Measurements from ENCODE around the gene PLCB4.

Gene PLCB4

DNA sequence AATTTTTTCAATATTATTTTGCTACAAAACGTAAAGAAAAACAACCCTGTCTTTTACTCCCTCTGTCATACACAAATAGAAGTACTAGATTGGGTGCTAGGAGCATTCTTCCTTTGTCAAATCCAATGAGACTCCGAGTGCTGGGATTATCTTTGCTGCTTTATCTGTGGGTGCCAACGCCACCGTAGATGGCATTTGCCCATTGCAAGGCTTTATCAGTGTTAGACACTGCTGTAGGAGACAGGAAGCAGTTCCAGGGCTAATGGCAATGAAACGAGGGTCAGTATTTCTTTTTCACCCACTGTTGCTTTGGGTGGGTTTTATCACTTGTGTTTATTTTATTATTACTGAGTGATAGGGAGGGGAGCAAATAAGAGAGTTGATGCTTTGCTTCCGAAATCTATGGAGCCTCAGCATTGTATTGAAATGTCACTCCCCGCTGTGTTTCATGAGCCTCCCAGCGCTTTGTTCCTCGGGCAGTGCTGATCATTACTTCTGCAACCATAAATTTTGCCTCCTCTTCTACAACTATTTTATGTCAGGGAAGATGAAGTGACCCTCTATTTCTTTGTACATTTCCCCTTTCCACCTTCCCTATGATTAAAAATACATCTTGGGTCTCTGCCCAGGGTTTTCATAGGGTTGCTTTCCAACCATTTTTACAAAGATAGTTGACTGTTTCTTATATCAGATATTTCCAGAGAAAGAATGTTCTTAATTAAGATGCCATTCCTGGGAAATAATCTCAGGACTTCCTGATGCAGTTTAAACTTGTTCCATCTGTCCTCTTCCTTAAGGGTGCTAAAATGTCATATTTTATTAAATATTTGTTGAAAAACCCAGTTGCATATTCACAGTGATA is 358.8 kb downstream of the PLCB4 start:
- no peak for DNase-seq (ENCODE audit: low read depth)
- TF ChIP-seq, protein P1, sequence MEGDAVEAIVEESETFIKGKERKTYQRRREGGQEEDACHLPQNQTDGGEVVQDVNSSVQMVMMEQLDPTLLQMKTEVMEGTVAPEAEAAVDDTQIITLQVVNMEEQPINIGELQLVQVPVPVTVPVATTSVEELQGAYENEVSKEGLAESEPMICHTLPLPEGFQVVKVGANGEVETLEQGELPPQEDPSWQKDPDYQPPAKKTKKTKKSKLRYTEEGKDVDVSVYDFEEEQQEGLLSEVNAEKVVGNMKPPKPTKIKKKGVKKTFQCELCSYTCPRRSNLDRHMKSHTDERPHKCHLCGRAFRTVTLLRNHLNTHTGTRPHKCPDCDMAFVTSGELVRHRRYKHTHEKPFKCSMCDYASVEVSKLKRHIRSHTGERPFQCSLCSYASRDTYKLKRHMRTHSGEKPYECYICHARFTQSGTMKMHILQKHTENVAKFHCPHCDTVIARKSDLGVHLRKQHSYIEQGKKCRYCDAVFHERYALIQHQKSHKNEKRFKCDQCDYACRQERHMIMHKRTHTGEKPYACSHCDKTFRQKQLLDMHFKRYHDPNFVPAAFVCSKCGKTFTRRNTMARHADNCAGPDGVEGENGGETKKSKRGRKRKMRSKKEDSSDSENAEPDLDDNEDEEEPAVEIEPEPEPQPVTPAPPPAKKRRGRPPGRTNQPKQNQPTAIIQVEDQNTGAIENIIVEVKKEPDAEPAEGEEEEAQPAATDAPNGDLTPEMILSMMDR (IDR thresholded peaks at IDR 0.05; ENCODE audit: low read length, missing control alignments): no peak
- no peak overlapping the region for H3K4me3 ChIP-seq (replicated peaks; ENCODE audit: low read depth, low read length)

DNA sequence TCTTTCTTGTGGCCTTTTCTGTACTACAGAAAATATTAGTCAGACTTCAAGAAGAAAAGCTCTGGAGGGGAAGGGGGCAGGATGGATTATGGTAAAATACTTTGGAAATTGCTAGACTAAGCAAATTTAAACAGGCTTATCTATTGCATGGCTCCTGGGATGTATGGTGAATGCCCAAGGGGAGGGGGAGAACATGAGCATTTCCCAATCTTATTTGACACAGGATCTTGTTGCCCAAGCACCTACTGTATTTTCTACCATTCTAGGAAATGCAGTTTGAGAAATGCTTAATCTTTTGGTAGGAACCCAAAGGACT is 359.4 kb downstream of the PLCB4 start:
- TF ChIP-seq, protein P1 (IDR thresholded peaks at IDR 0.05; ENCODE audit: low read length, missing control alignments): no peak
- DNase-seq (ENCODE audit: low read depth): no peak
- H3K4me3 ChIP-seq (replicated peaks; ENCODE audit: low read depth, low read length): no peak overlapping the region

DNA sequence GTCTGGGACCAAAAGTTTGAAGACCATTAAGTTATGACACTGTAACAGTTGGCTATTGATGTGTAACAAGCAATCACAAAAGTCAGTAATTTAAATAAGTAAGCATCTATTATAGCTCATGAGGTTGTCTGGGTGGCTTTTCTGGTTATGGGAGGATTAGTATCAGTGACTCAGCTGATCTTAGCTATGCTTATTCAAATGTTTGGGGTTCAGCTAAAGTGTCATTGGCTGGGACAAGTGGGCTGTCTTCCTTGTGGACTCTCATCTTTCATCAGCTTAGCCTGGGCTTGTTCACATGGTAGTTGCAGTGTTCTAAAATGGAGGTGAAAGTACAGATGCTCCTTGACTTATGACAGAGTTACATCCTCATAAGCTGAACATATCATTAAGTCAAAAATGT is 370.9 kb downstream of the PLCB4 start:
- DNase-seq (ENCODE audit: low read depth): no peak
- TF ChIP-seq, protein P1 (IDR thresholded peaks at IDR 0.05; ENCODE audit: low read length, missing control alignments): no peak

DNA sequence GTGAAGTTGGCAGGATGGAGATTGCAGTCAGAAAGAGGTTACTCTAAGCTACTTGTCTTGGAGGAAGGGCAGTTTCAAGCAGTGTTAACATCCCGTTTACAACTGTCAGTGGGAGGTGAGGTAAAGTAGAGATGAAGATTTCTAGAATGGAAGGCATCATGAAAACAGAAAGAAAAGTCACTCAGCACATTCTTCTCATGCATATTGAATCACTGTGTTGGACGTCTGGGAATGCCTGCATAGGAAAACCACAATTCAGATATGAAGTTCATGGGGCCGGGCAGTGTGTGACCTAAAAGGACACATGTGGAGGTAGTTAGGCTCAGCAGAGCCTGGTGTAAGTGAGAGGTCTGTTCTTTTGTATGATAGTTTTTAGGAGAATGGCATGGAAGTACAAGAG is 372.0 kb downstream of the PLCB4 start:
- TF ChIP-seq, protein P1 (IDR thresholded peaks at IDR 0.05; ENCODE audit: low read length, missing control alignments): no peak
- no peak overlapping the region for H3K4me3 ChIP-seq (replicated peaks; ENCODE audit: low read depth, low read length)
- DNase-seq (ENCODE audit: low read depth): no peak

More for the DNA sequence above, 370.9 kb downstream of the PLCB4 start:
- H3K4me3 ChIP-seq (replicated peaks; ENCODE audit: low read depth, low read length): no peak overlapping the region

DNA sequence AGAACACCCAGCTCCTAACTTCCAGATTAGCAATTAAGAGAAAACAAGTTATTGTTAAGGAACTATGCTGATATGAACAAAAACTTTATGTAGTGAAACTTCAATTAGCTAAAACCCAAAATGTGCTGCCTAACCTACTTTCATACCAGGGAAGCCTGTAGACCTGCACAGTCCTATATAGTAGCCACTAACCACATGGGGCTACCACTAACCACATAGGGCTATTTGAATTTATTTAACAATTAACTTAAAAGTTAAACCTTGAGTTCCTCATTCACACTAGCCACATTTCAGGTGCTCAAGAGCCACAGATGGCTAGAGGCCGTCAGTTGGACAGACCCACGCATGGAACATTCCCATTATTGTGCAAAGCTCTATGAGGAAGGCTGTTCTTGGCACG is 373.1 kb downstream of the PLCB4 start:
- TF ChIP-seq, protein P1 (IDR thresholded peaks at IDR 0.05; ENCODE audit: low read length, missing control alignments): no peak
- DNase-seq (ENCODE audit: low read depth): no peak
- H3K4me3 ChIP-seq (replicated peaks; ENCODE audit: low read depth, low read length): no peak overlapping the region

DNA sequence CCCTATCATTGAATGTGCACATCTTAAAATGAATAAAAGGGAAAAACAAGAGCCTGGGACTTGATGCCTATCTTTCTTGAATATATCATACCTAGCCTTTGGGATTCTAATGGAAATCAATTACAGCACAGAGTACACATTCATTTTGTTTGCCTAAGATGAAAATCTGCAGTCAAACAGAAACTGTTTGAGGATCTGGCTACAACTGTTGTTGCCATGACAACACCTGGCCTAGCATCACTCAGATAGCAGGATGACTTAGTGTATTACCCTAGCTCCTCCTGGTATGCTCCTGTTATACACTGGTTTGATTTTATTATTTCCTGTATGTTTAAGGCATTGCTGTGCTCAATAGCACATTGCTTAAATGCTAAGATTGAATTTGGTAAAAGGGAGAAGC is 374.0 kb downstream of the PLCB4 start:
- no peak overlapping the region for H3K4me3 ChIP-seq (replicated peaks; ENCODE audit: low read depth, low read length)
- TF ChIP-seq, protein P1 (IDR thresholded peaks at IDR 0.05; ENCODE audit: low read length, missing control alignments): no peak
- DNase-seq (ENCODE audit: low read depth): no peak

DNA sequence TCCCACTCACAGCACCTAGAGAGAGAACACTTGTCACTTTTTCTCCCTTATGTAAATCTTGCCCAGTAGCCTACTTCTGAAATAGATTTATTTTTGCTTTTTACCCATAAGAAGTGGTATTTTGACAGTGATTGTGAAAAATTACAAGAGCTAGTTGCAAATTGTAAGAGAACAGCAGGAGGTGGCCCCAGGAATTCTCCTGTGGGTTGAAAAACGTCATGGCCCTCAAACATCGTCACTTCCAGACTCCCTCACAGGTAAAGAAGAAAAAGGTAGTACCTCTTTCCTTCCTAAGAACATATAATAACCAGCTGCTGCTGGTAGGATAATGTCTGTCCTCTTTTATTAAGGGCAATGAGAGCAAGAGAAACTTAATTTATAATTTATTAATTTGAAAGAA is 376.0 kb downstream of the PLCB4 start:
- H3K4me3 ChIP-seq (replicated peaks; ENCODE audit: low read depth, low read length): no peak overlapping the region
- DNase-seq (ENCODE audit: low read depth): no peak
- TF ChIP-seq, protein P1 (IDR thresholded peaks at IDR 0.05; ENCODE audit: low read length, missing control alignments): no peak

Data from fibroblast of pulmonary artery (primary cell).